NK-92 treated with Interleukin-12 subunit alpha and Interleukin-12 subunit beta, amount 100 ng/mL, for 24 hours (cell line): ENCODE results near the gene OR10R2.

Experiments used
- DNase-seq: peaks from one replicate; lab custom pipeline; 2025; lab: John Stamatoyannopoulos, UW

The OR10R2 gene

DNA sequence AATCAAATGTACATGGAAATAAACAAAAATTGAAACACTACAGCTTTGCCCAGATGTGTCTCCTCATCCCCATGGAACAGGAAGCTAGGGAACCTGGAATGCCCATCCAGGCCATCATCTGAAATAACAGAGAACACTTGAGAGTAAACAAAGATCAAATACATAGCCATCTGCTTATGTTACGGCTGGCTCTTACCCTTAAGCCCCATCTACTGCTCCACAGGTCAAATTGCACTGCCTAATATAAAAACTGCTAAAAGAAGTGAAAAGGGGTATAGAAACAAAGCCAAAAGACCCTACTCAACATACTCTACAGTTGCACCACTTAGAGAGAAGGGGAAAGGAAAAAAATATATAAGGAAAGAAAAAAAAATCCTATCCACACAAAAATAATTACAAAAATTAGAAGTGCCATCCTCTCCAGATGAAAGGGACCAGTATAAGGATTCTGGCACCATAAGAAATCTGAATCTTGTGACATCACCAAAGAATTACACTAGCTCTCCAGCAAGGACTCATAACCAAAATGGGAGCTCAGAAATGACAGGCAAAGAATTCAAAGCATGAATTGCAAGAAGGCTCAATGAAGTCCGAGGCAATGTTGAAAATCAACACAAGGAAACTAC lies 55.3 kb downstream of the OR10R2 start:
- DNase-seq = no peak
